GM21723 (cell line): ENCODE measurements around the gene RIMBP2.
"Not testable (repeated sequence)": the region's sequence is repeated elsewhere in the genome, so short reads cannot be mapped to it uniquely, and the experiment has no call there.

Experiments
- ATAC-seq: cut with Tn5 transposase; IDR thresholded peaks from one replicate; pipeline ENCODE4 v1.9.1; 2021; ENCODE audit warnings: mild to moderate bottlenecking, moderate library complexity; ENCODE audit not compliant: unreplicated experiment

RIMBP2 gene

GRCh38 chr12:130715998-130716968 is at the start of gene RIMBP2:
RIMBP2 (minus strand) TSS chr12:130716299; CDS start chr12:130479013, 237,286 bp downstream.
- no peak for ATAC-seq

- ATAC-seq: no peak
Observed at GRCh38 chr12:130765186-130765659, 49.1 kb upstream of the RIMBP2 start.

GRCh38 chr12:130764475-130765185 is 48.5 kb upstream of the RIMBP2 start:
- ATAC-seq: no peak

DNA sequence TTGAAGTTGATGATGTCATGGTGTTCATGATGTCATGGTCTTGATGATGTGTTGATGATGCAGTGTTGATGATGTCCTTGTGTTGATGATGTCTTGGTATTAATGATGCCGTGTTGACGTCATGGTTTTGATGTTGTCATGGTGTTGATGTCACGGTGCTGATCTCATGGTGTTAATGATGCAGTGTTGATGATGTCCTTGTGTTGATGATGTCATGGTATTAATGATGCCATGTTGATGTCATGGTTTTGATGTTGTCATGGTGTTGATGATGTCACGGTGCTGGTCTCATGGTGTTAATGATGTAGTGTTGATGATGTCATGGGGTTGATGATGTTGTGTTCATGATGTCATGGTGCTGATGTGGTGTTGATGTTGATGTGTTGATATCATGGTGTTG is 48.0 kb upstream of the RIMBP2 start:
- no peak for ATAC-seq

GRCh38 chr12:130762319-130762675 is 46.2 kb upstream of the RIMBP2 start:
- ATAC-seq: no peak

DNA sequence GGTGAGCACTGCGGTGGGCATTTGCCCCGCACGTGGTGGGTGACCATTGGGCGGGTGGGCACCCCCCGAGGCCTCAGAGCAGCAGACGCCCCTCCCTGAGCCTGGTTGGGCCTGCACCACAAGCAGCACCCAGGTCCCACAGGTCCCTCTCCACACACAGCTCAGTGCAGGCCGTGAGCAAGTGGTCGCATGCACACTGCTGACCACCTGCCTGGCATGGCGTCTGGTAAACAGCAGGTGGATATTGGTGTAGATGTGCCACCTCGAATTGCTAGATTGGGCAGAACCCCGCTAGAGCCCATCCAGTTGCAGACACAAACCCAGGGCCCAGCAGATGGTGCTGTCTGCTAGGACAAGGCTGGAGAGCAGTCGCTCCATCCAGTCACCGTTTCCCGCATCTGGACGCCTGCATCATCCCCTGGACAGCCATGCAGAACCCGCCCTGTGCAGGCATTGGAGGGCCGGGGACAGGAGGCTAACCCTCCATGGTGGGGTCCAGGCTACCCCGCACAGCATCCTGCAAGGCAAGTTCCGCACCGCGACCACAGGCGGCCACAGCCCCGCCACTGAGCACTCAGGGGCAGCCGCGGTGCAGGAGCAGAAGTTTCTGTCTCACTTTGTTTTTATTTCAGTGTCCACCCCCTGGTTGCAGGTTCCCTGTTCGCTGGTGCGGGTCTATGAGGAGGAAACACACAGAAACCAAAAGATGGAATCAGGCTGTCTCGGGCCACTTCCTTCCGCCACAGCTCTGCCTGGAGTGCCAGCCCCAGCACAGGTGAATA is 45.6 kb upstream of the RIMBP2 start:
- ATAC-seq: peak; percentile 46

- no peak for ATAC-seq
Observed at GRCh38 chr12:130754234-130754901, 38.3 kb upstream of the RIMBP2 start.

DNA sequence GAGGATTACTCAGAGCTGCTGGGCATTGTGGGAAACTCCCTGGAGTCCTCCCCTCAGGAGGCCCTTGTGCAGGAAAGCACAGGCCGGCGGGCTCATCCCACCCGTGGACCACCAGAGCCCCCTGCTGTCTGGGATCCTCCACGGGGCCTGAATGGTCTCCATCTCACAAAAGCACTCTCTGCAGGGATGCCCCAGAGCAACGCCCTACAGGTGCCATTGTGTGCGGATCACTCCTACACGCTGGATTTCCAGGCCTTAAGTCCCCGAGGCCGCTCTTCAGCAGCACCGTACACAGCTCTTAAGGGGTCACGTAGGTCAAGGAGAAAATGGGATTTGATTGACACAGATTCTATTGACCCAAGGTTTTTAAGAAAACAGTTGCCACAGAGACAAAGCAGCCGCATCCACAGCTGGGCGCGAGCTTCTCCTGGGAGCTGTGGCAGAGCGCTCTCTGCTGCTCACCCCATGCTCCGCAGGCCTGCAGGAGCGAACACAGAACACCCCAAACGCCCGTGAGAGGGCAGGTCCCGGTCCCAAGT is 36.7 kb upstream of the RIMBP2 start:
- no peak for ATAC-seq

DNA sequence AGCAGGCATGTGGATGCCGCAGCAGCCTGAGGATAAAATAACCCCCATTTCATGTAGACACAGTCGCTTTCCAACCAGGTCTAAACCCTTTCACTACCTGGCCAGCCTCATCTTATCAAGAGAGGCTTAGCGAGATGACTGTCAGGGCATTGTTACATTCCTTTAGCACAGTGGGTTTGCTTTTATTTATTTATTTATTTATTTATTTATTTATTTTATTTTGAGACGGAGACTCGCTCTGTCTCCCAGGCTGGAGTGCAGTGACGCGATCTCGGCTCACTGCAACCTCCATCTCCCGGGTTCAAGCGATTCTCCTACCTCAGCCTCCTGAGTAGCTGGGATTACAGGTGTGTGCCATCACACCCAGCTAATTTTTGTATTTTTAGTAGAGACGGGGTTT is 35.9 kb upstream of the RIMBP2 start:
- not testable (repeated sequence) for ATAC-seq

- ATAC-seq: no peak
Observed at GRCh38 chr12:130748786-130749185, 32.7 kb upstream of the RIMBP2 start.

DNA sequence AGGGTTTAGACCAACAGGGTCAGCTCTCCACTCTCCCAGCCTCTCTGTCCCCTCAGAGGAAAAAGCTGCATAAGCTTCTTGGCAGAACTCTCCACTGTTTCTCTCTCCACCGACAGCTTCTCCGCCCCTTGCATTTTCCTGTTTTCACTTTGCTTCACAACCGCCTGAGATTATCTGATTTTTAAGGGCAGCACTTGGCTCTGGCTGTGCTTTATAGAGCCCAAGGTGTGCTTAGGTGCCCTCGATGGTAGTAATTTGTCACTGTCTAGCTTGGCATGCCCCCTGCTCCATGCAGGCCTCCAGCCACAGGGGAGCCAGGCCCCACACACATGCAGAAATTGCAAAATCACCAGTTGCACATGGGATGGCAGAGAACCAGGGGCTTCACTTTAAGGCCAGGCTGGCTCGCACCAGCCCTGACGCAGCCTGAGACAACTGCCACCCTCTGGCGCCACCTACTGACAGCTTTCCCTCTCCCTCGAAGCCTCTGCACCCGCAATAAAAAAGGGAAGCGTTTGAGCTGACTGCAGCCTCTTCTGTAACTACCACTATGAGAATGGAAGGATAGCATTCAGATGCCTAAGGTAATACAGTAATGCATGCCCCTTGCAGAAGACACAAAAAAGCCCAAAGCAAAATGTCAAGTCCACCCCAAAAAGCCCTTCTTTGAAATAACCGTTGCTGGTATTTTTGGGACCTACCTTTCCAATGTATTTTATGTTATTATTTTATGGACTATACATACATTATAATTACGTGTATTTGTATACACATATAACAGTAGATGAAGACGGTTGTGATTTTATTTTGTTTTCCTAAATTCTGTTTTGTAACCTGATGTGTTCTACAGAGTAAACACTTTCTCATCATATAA is 32.0 kb upstream of the RIMBP2 start:
- ATAC-seq: peak; percentile 91

- no peak for ATAC-seq
Observed at GRCh38 chr12:130746546-130746945, 30.4 kb upstream of the RIMBP2 start.

- no peak for ATAC-seq
Observed at GRCh38 chr12:130745921-130746320, 29.8 kb upstream of the RIMBP2 start.

GRCh38 chr12:130744274-130744673 is 28.2 kb upstream of the RIMBP2 start:
- no peak for ATAC-seq

DNA sequence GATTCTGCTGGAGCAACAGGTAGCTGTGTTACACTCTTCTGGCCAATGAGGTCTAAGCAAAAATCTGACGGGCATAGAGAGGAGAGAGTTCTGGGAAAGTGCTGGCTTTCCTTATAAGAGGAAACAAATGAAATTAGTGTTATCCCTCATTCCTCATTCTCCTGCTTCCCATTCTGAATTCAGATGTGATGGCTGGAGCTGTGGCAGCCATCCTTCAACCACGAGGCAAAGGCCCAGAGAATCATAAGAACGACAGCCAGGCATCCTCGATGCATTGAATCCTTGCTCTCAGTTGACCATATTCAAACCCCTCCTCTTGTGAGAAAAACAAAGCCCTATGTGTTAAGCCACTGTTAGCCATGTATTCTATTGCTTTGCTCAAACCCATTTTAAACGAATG is 27.5 kb upstream of the RIMBP2 start:
- no peak for ATAC-seq

DNA sequence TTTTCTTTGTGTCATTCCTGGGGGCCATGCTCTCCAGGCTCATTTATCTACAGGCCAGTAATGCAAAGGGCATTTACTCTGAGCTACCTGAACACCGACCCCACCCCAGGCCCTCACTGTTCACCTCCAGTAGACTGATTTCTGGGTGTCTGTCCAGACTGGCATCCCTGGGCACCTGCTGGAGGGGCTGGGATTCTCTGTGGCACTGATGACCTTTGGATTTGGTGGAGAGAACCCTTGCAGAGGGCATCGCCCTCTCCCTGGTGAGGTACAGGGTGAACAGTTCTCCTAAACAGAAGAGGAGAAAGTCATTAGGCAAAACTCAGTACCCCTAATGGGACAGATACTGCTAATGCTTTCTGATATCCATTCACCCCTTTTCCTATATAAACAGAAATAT is 27.1 kb upstream of the RIMBP2 start:
- ATAC-seq: no peak

DNA sequence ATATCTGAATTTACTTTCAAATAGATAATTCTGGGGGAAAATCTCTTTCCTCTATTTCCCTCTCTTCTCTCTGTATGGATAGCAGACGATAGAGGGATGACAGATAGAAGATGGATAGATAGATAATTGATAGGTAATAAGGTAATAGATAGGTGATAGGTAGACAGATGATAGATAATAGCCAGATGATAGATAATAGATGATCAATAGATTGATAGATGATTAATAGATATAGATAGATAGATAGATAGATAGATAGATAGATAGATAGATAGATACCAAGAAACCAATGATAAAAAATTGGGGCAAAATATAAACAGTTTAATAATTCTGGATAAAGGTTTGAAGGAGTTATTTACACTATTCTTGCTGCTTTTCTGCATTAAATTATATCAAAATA is 26.6 kb upstream of the RIMBP2 start:
- no peak for ATAC-seq

DNA sequence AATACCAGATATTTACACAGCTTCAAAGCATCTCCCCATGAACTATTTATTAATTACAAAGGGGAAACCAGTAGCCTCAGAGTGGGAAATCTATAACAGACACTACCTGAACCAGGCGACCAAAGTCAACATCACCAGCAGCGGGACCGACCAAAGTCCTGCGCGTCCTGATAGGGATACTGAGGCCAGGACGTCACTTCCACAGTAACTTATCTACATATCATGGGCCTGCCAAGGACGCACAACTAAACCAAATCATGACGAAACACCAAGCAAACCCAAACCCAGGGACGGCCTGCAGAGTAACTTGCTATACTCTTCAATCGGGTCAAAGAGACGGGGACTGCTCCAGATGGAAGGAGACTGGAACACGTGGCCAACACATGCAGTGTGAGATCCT is 26.0 kb upstream of the RIMBP2 start:
- no peak for ATAC-seq

GRCh38 chr12:130739571-130739970 is 23.5 kb upstream of the RIMBP2 start:
- ATAC-seq: no peak
